HEK293 (cell line): Measurements from ENCODE around the gene ACKR3.

Source experiments
- CTCF ChIA-PET: fragments of 350-600 bp; formaldehyde crosslinking; extraction: SDS; loops from one replicate; lab custom pipeline; 2021; ENCODE audit warnings: antibody characterized with exemption; lab: Yijun Ruan, JAX
- POLR2A ChIA-PET: fragments of 300-600 bp; formaldehyde crosslinking; extraction: SDS; loops from one replicate; lab custom pipeline; 2020; ENCODE audit warnings: antibody characterized with exemption, inconsistent platforms; lab: Yijun Ruan, JAX
- H3K27ac ChIP-seq: fragments of 200-500 bp; sonication (Bioruptor generic); 2 replicates; pipeline ENCODE4 v1.5.1; 2014; ENCODE audit warnings: low read depth, low read length, control low read depth, inconsistent platforms; ENCODE audit errors: extremely low read depth
- H3K36me3 ChIP-seq, 2 experiments: fragments of 200-500 bp in 1 of 2; sonication (Bioruptor generic) in 1 of 2; 1 replicate in 1 of 2; 2 replicates in 1 of 2; pipeline ENCODE4 v1.5.1; 2014 to 2017; ENCODE audit warnings: inconsistent platforms in 2 of 2, low read length in 2 of 2; ENCODE audit not compliant: control insufficient read depth in 2 of 2, insufficient read depth in 1 of 2
- H3K4me1 ChIP-seq: fragments of 200-500 bp; sonication (Bioruptor generic); 2 replicates; pipeline ENCODE4 v1.5.1; 2014; ENCODE audit warnings: mild to moderate bottlenecking, low read length, inconsistent platforms; ENCODE audit not compliant: control insufficient read depth, insufficient read depth
- H3K4me3 ChIP-seq: 2 replicates; pipeline ENCODE4 v1.5.1; 2011; ENCODE audit warnings: low read depth, mild to moderate bottlenecking, control low read depth, low read length, moderate library complexity
- H3K9me3 ChIP-seq: fragments of 200-500 bp; sonication (Bioruptor generic); 2 replicates; pipeline ENCODE4 v1.5.1; 2014; ENCODE audit warnings: low read depth, low read length, inconsistent platforms; ENCODE audit not compliant: control insufficient read depth, insufficient read depth
- HOXD13 ChIP-seq: sonication (generic); formaldehyde crosslinking; IDR thresholded peaks from 2 replicates; pipeline ENCODE4 v1.8.0; 2022; ENCODE audit warnings: missing genetic modification reagents, borderline replicate concordance
- INSM2 ChIP-seq: fragments of 450-650 bp; formaldehyde crosslinking; IDR thresholded peaks from 2 replicates; pipeline ENCODE4 v1.5.1; 2016; ENCODE audit warnings: missing biosample characterization, missing genetic modification characterization
- KLF9 ChIP-seq: fragments of 450-650 bp; formaldehyde crosslinking; IDR thresholded peaks from 2 replicates; pipeline ENCODE4 v1.5.1; 2016; ENCODE audit warnings: missing biosample characterization, missing genetic modification characterization, low read depth
- MZF1 ChIP-seq: fragments of 450-650 bp; formaldehyde crosslinking; IDR thresholded peaks from 2 replicates; pipeline ENCODE4 v1.5.1; 2017; ENCODE audit warnings: missing biosample characterization, missing genetic modification characterization, borderline replicate concordance
- SALL2 ChIP-seq: fragments of 450-650 bp; formaldehyde crosslinking; IDR thresholded peaks from 2 replicates; pipeline ENCODE4 v1.5.0; 2017; ENCODE audit warnings: missing biosample characterization, mild to moderate bottlenecking, missing genetic modification characterization, borderline replicate concordance
- TCF7L2 ChIP-seq: IDR thresholded peaks from 2 replicates; pipeline ENCODE4 v1.6.1; 2011; ENCODE audit warnings: low read depth, mild to moderate bottlenecking, inconsistent platforms, low read length, moderate library complexity, borderline replicate concordance
- ZBTB26 ChIP-seq: fragments of 450-650 bp; formaldehyde crosslinking; optimal IDR thresholded peaks from 2 replicates; pipeline ENCODE3; 2016; ENCODE audit warnings: missing biosample characterization, mild to moderate bottlenecking, missing genetic modification characterization
- ZBTB44 ChIP-seq: fragments of 450-650 bp; IDR thresholded peaks from 2 replicates; pipeline ENCODE4 v1.5.1; 2018; ENCODE audit warnings: missing biosample characterization, mild to moderate bottlenecking, missing genetic modification characterization
- ZNF157 ChIP-seq: fragments of 450-650 bp; formaldehyde crosslinking; IDR thresholded peaks from 2 replicates; pipeline ENCODE4 v1.5.1; 2016; ENCODE audit warnings: missing biosample characterization, missing genetic modification characterization
- ZNF174 ChIP-seq: fragments of 450-650 bp; formaldehyde crosslinking; IDR thresholded peaks from 2 replicates; pipeline ENCODE4 v1.5.0; 2017; ENCODE audit warnings: missing biosample characterization, mild to moderate bottlenecking, missing genetic modification characterization
- ZNF211 ChIP-seq: fragments of 450-650 bp; formaldehyde crosslinking; IDR thresholded peaks from 2 replicates; pipeline ENCODE4 v1.5.1; 2016; ENCODE audit warnings: low read depth, missing biosample characterization, missing genetic modification characterization
- ZNF335 ChIP-seq: fragments of 450-650 bp; formaldehyde crosslinking; conservative IDR thresholded peaks from 2 replicates; pipeline ENCODE4 v1.5.1; 2016; ENCODE audit warnings: missing biosample characterization, missing genetic modification characterization
- ZNF354C ChIP-seq: fragments of 450-650 bp; formaldehyde crosslinking; IDR thresholded peaks from 2 replicates; pipeline ENCODE4 v1.5.1; 2016; ENCODE audit warnings: missing biosample characterization, missing genetic modification characterization, low read depth, borderline replicate concordance
- ZNF449 ChIP-seq: fragments of 450-650 bp; formaldehyde crosslinking; IDR thresholded peaks from 2 replicates; pipeline ENCODE4 v1.5.1; 2017; ENCODE audit warnings: missing biosample characterization, mild to moderate bottlenecking, missing genetic modification characterization, moderate library complexity
- ZNF48 ChIP-seq: fragments of 450-650 bp; formaldehyde crosslinking; IDR thresholded peaks from 2 replicates; pipeline ENCODE4 v1.5.1; 2016; ENCODE audit warnings: missing biosample characterization, missing genetic modification characterization
- ZNF501 ChIP-seq: fragments of 450-650 bp; formaldehyde crosslinking; IDR thresholded peaks from 2 replicates; pipeline ENCODE4 v1.5.1; 2016; ENCODE audit warnings: missing biosample characterization, missing genetic modification characterization
- ZNF544 ChIP-seq: fragments of 450-650 bp; formaldehyde crosslinking; IDR thresholded peaks from 2 replicates; pipeline ENCODE4 v1.5.0; 2017; ENCODE audit warnings: missing biosample characterization, missing genetic modification characterization
- ZNF704 ChIP-seq: fragments of 450-650 bp; formaldehyde crosslinking; IDR thresholded peaks from 2 replicates; pipeline ENCODE4 v1.5.1; 2016; ENCODE audit warnings: missing biosample characterization, missing genetic modification characterization
- ZNF707 ChIP-seq: fragments of 450-650 bp; formaldehyde crosslinking; IDR thresholded peaks from 2 replicates; pipeline ENCODE4 v1.5.1; 2016; ENCODE audit warnings: missing biosample characterization, missing genetic modification characterization
- ZNF768 ChIP-seq: fragments of 450-650 bp; formaldehyde crosslinking; IDR thresholded peaks from 2 replicates; pipeline ENCODE4 v1.5.1; 2018; ENCODE audit warnings: missing biosample characterization, mild to moderate bottlenecking, missing genetic modification characterization

The ACKR3 gene

GRCh38 chr2:236530512-236530911, 39.1 kb upstream of the ACKR3 start:
- Histone ChIP-seq H3K4me1 (no peaks in the 10 kb centered on the region), H3K4me3 (no peak overlapping the region), H3K36me3 (no peaks in the 10 kb centered on the region), H3K27ac (no peak overlapping the region), H3K9me3 (no peaks in the 10 kb centered on the region)
- CTCF ChIA-PET = interaction anchor here (0.6 to 1.8 kb wide), 2 partner anchors 16 to 40 kb away, joined by 3 to 5 read pairs; partner anchors contain the start of gene ACKR3
- TF ChIP-seq ZNF48 (no peak), ZNF211 (tag by site-specific recombination) (no peak), HOXD13 (CRISPR knock-in tag) (no peak), ZNF335 (no peak), ZNF707 (tag by site-specific recombination) (no peak), INSM2 (no peak), SALL2 (tag by site-specific recombination) (no peak), ZNF768 (no peak), TCF7L2 (no peak), ZNF174 (tag by site-specific recombination) (no peak), ZNF354C (tag by site-specific recombination) (no peak)
- TF ChIP-seq, all 188 proteins: peak for 0
- POLR2A ChIA-PET = no interaction called here

- no peak overlapping the region for H3K4me3 ChIP-seq
- H3K9me3 ChIP-seq = no peaks in the 10 kb centered on the region
- H3K4me1 ChIP-seq = no peaks in the 10 kb centered on the region
- H3K36me3 ChIP-seq = no peaks in the 10 kb centered on the region
- CTCF ChIA-PET = interaction anchor here (0.6 kb wide), 1 partner anchor 16 kb away, joined by 3 read pairs; no protein-coding TSS in a partner anchor
- no peak for TF ChIP-seq MZF1
- no peak for TF ChIP-seq KLF9 (tag by site-specific recombination)
- no peak for TF ChIP-seq ZNF501
- no peak for TF ChIP-seq ZNF544
- H3K27ac ChIP-seq = no peak overlapping the region
- POLR2A ChIA-PET = no interaction called here
Measured at GRCh38 chr2:236531195-236531594, 38.4 kb upstream of the ACKR3 start.

- CTCF ChIA-PET = interaction anchor here (0.8 kb wide), 1 partner anchor 18 kb away, joined by 3 read pairs; no protein-coding TSS in a partner anchor
- Histone ChIP-seq H3K4me3 (no peak overlapping the region), H3K9me3 (no peaks in the 10 kb centered on the region), H3K36me3 (no peaks in the 10 kb centered on the region), H3K4me1 (no peaks in the 10 kb centered on the region)
- POLR2A ChIA-PET = no interaction called here
- TF ChIP-seq ZBTB26 (tag by site-specific recombination) (no peak), ZNF157 (tag by site-specific recombination) (no peak), ZNF704 (tag by site-specific recombination) (no peak), ZBTB44 (tag by site-specific recombination) (no peak), ZNF449 (no peak)
- TF ChIP-seq, all 188 proteins: peak for 0
- no peak overlapping the region for H3K27ac ChIP-seq
Measured at GRCh38 chr2:236531996-236532395, 37.6 kb upstream of the ACKR3 start.
